Lower lobe of right lung (tissue), 2 donors: ENCODE results near the gene SERGEF. TPM values are rescaled to one million over a fixed set of nuclear protein-coding genes. Genes with fewer than 3 reads are reported as not detected.
"Not testable (repeated sequence)": the region's sequence is repeated elsewhere in the genome, so short reads cannot be mapped to it uniquely, and the experiment has no call there.

Source experiments
- ATAC-seq, 2 donors: fragments of 200-7000 bp; cut with Tn5 transposase; one replicate each; pipeline ENCODE4 v1.9.1; 2020 to 2022; ENCODE audit warnings: mild to moderate bottlenecking in 2 of 2, moderate library complexity in 2 of 2
- DNase-seq: peaks from one replicate; pipeline ENCODE4 v3.0.0-alpha.2; 2020
- H3K27ac ChIP-seq: fragments of 200-600 bp; one replicate; pipeline ENCODE4 v1.8.0; 2022
- H3K27me3 ChIP-seq: fragments of 200-600 bp; one replicate; pipeline ENCODE4 v1.8.0; 2022; ENCODE audit warnings: low read depth
- H3K36me3 ChIP-seq: fragments of 200-600 bp; one replicate; pipeline ENCODE4 v1.8.0; 2022; ENCODE audit warnings: mild to moderate bottlenecking
- H3K4me1 ChIP-seq: fragments of 200-600 bp; one replicate; pipeline ENCODE4 v1.8.0; 2022
- H3K4me3 ChIP-seq: fragments of 200-600 bp; one replicate; pipeline ENCODE4 v1.8.0; 2022; ENCODE audit warnings: mild to moderate bottlenecking
- H3K9me3 ChIP-seq: fragments of 200-600 bp; one replicate; pipeline ENCODE4 v1.8.0; 2022
- intact Hi-C: fragments of 100-400 bp; cut with DNase I; formaldehyde crosslinking; loops from one replicate; pipeline ENCODE4 v1.11.0; 2022
- total RNA-seq: library from RNA; stranded (reverse); fragmentation: NEBNext Ultra II Directional; extraction: Animal tissue kit (Norgen Biotek cat#: 25700); gene quantifications from one replicate; pipeline ENCODE4 v1.2.1, GENCODE V29; 2021
- TF ChIP-seq, protein P1 (sequence below): fragments of 200-600 bp; IDR thresholded peaks from one replicate; pipeline ENCODE4 v1.8.0; 2022; ENCODE audit warnings: antibody characterized with exemption, mild to moderate bottlenecking
- donor health status: DM: no; HTN: yes; CAD: no; lungs with severe emphysema.

Gene SERGEF
- total RNA-seq, 1 donor from 2014 or later: 28.4 TPM

DNA sequence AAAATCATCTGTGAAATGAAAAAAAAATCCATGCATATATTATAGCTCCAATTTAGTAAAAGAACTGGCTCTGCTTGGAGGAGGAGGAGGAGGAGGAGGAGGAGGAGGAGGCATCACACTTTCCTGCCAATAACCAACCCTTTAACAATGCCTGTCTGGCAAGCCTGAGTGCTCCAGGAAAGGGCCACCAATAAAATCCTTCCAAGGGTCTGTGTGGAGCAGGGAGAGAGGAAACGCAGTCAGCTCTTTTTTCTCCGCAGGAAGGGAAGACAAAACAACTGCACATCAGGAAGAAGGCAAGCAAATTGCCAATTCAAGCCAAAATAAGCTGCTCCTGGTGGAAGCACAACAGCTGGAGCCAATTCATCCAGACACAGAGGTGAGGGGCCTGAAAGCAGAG, 139.3 kb downstream of the SERGEF start:
- TF ChIP-seq, protein P1, sequence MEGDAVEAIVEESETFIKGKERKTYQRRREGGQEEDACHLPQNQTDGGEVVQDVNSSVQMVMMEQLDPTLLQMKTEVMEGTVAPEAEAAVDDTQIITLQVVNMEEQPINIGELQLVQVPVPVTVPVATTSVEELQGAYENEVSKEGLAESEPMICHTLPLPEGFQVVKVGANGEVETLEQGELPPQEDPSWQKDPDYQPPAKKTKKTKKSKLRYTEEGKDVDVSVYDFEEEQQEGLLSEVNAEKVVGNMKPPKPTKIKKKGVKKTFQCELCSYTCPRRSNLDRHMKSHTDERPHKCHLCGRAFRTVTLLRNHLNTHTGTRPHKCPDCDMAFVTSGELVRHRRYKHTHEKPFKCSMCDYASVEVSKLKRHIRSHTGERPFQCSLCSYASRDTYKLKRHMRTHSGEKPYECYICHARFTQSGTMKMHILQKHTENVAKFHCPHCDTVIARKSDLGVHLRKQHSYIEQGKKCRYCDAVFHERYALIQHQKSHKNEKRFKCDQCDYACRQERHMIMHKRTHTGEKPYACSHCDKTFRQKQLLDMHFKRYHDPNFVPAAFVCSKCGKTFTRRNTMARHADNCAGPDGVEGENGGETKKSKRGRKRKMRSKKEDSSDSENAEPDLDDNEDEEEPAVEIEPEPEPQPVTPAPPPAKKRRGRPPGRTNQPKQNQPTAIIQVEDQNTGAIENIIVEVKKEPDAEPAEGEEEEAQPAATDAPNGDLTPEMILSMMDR: no peak
- intact Hi-C loops: no loop called here
- H3K27ac ChIP-seq: no peak overlapping the region
- H3K27me3 ChIP-seq: no peaks in the 10 kb centered on the region
- H3K36me3 ChIP-seq: no peaks in the 10 kb centered on the region
- H3K4me1 ChIP-seq: no peaks in the 10 kb centered on the region
- ATAC-seq (no peak), DNase-seq (no peak)
- no peak overlapping the region for H3K4me3 ChIP-seq
- no peaks in the 10 kb centered on the region for H3K9me3 ChIP-seq

DNA sequence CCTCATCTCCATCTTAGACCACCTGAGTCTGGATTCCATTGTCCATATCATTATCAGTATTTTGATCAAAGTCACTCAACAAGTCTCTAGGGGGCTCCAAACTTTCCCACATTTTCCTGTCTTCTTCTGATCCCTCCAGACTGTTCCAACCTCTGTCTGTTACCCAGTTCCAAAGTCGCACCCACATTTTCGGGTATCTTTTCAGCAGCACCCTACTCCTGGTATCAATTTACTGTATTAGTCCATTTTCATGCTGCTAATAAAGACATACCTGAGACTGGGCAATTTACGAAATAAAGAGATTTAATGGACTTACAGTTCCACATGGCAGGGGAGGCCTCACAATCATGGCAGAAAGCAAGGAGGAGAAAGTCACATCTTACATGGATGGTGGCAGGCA, 144.4 kb downstream of the SERGEF start:
- H3K36me3 ChIP-seq, H3K27me3 ChIP-seq, H3K27ac ChIP-seq, ATAC-seq, H3K9me3 ChIP-seq, H3K4me1 ChIP-seq, H3K4me3 ChIP-seq, DNase-seq, intact Hi-C loops: not testable (repeated sequence)

DNA sequence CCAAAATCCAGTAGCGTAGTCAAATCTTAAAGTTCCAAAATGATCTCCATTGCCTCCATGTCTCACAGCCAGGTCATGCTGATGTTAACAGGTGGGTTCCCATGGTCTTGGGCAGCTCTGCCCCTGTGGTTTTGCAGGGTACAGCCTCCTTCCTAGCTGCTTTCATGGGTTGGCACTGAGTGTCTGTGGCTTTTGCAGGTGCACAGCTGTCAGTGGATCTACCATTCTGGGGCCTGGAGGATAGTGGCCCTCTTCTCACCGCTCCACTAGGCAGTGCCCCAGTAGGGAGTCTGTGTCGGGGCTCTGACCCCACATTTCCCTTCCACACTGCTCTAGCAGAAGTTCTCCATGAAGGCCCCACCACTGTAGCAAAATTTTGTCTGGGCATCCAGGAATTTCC, 145.5 kb downstream of the SERGEF start:
- no peak for ATAC-seq
- intact Hi-C loops: no loop called here
- no peak overlapping the region for H3K4me3 ChIP-seq

DNA sequence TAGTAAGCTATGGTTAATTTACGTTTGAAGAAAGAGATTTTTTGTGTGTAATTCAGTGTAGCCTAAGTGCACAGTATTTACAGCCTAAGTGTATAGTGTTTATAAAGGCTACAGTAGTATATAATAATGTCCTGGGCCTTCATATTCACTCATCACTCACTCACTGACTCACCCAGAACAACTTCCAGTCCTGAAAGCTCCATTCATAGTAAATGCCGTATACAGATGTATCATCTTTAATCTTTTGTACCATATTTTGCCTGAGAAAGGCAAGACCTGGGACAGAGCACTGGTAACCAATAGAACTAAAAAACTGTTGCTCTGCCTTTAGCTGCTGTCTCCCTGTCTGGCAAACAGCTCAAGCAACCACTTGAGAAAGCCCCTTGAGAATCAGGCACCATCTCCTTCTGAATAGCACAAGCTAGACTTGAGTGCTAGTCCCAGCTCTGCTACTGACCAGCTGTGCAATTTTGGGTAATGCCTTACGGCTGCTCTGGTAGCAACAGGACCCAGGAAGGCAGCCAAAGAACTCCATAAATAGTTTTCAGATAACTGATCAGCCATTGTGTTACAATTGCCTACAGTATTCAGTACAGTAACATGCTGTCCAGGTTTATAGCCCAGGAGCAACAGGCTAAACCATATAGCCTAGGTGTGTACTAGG, 146.9 kb downstream of the SERGEF start:
- Histone ChIP-seq H3K27me3 (no peaks in the 10 kb centered on the region), H3K36me3 (no peaks in the 10 kb centered on the region), H3K9me3 (no peaks in the 10 kb centered on the region), H3K4me1 (no peaks in the 10 kb centered on the region), H3K4me3 (no peak overlapping the region), H3K27ac (no peak overlapping the region)
- TF ChIP-seq, protein P1: no peak
- peak in 1 of 2 donors; percentile 21 for ATAC-seq
- intact Hi-C loops: no loop called here
- no peak for DNase-seq

More for the DNA sequence above, 145.5 kb downstream of the SERGEF start:
- H3K36me3 ChIP-seq: no peaks in the 10 kb centered on the region
- no peak overlapping the region for H3K27ac ChIP-seq
- H3K9me3 ChIP-seq: no peaks in the 10 kb centered on the region
- H3K4me1 ChIP-seq: no peaks in the 10 kb centered on the region
- TF ChIP-seq, protein P1: no peak
- DNase-seq: no peak
- H3K27me3 ChIP-seq: no peaks in the 10 kb centered on the region

DNA sequence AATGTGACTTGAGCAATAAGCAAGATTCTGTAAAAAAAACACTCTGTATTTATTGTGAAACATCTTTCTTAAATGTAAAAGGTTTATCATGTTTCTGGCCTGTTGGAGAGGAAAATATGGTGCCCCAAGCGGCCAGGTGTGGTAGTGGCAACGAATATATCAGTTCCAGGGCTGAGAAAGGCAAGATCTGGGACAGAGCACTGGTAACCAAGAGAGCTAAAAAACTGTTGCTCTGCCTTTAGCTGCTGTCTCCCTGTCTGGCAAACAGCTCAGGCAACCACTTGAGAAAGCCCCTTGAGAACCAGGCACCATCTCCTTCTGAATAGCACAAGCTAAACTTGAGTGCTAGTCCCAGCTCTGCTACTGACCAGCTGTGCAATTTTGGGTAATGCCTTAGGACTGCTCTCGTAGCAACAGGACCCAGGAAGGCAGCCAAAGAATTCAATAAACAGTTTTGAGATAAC, 148.3 kb downstream of the SERGEF start:
- intact Hi-C loops: no loop called here
- Histone ChIP-seq H3K4me3 (no peak overlapping the region), H3K27ac (no peak overlapping the region), H3K36me3 (no peaks in the 10 kb centered on the region), H3K9me3 (no peaks in the 10 kb centered on the region), H3K27me3 (no peaks in the 10 kb centered on the region), H3K4me1 (no peaks in the 10 kb centered on the region)
- DNase-seq: no peak
- peak in 1 of 2 donors; percentile 48 for ATAC-seq
- TF ChIP-seq, protein P1: peak; percentile 41

DNA sequence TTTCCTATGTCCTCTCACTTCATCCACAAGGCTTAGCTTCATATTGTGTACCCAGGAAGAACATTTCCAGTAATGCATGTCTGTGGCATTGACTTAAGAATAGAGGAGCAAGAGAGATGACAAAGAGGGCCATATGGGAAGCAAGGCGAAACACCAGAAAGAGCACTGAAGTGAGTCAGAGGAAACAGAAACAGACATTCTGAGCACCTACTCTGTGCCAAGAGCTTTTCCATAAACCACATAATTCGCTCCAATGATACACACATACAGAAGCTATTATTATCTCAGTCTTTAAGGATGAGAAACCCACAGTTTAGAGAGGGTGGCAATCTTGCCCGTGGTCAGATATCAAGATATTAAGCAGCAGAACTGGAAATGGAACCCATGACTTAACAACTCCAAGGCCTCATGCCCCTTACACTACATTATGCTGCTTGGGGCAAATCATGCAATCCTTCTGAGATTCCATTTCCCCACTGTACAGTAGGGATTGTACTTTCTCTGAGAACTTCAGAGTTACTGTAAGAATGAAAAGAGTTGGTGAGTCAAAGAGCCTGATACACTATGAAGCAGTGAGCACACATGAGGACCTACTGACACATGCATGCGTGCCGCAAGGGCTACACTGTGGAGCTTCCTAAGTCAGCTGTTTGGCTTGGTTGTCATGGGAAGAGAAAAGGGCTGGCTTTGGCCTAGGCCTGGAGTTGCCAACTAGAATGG, 151.7 kb downstream of the SERGEF start:
- Histone ChIP-seq H3K4me1 (no peaks in the 10 kb centered on the region), H3K27ac (no peak overlapping the region), H3K36me3 (no peaks in the 10 kb centered on the region), H3K4me3 (no peak overlapping the region), H3K27me3 (no peaks in the 10 kb centered on the region), H3K9me3 (no peaks in the 10 kb centered on the region)
- DNase-seq (no peak), ATAC-seq (no peak)
- TF ChIP-seq, protein P1: no peak
- intact Hi-C loops: no loop called here
